GM12872 (cell line): ENCODE data around the gene LRRC4C.

Experiments
- CTCF ChIP-seq: IDR thresholded peaks from 3 replicates; pipeline ENCODE4 v1.5.1; 2011; ENCODE audit warnings: low read depth, mild to moderate bottlenecking, low read length, moderate library complexity; ENCODE audit not compliant: insufficient read depth

The LRRC4C gene

GRCh38 chr11:40391679-40392078, 1067.8 kb downstream of the LRRC4C start:
- no peak for TF ChIP-seq CTCF

DNA sequence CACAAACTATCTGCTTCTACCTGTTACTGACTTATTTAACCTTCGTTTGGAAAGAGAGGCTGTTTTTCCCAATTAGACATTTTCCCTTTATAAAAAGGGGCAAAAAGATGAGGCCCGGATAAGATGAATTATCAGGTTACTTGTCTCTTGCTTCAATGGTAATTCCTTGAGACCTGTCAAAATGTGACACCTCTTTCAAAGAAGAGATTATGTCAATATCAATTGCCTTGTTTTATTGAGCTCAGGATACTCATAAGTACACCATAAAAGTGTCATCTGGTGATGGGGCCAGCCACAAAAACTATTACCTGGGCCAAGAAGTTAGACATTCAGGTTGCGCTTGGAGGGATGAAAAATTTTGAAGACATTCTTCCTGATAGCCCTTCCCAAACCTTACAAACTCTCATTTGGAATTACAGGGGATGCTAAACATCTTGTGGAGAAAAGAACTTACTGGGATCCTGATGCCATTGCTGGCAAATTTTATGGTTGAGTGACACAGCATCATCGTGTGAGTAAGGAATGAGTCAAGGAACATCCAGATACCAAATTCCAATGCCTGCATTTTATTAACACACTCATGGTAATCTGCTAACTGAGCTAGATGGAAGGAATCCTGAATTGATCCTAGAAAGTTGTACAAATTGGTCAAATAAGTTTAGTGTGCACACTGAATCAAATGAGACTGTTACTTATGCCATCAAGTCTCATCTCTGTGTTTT, 1071.2 kb downstream of the LRRC4C start:
- TF ChIP-seq CTCF: no peak

- no peak for TF ChIP-seq CTCF
These were observed 1072.0 kb downstream of the LRRC4C start for GRCh38 chr11:40387240-40387980.

GRCh38 chr11:40384991-40385390, 1074.5 kb downstream of the LRRC4C start:
- no peak for TF ChIP-seq CTCF

DNA sequence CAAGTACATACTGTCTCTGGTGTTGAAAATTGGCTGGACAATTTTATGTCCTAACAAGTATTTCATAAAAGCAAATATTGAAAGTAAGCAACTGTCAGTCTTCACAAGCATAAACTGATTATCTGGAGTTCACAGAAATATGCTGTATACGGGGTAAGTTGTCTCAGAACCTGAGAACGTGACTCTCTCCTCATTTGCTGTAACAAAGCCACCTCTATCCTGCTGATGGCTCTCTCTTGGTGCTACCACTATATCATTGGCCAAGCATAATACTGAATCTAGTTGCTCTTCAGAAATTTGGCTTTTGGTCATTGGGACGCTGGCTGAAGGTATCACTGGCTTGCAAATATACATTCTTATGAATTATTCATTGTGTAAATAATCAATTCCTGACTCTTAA, 1078.0 kb downstream of the LRRC4C start:
- TF ChIP-seq CTCF: no peak

- no peak for TF ChIP-seq CTCF
These were observed 1078.6 kb downstream of the LRRC4C start for GRCh38 chr11:40380835-40381234.

DNA sequence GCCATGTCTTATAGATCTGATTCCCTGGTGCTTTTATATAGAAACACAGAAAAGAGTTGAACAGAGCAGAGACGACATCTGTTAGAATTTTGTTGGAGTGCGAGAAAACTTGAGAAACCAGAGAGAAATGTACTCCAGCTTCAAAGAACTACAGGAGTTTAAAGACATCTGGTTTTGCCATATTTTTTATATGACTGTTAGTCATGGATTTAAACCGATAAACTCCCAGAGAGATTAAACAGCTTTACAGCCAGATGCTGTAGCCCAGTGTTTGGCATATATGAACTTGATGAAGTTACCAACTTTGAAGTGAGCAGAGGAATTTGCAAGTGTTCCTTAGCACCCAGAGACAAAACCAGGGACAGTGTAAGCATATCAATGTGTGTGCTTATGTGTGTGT, 1083.1 kb downstream of the LRRC4C start:
- no peak for TF ChIP-seq CTCF
